ENCODE data around the gene VCL.

DNA sequence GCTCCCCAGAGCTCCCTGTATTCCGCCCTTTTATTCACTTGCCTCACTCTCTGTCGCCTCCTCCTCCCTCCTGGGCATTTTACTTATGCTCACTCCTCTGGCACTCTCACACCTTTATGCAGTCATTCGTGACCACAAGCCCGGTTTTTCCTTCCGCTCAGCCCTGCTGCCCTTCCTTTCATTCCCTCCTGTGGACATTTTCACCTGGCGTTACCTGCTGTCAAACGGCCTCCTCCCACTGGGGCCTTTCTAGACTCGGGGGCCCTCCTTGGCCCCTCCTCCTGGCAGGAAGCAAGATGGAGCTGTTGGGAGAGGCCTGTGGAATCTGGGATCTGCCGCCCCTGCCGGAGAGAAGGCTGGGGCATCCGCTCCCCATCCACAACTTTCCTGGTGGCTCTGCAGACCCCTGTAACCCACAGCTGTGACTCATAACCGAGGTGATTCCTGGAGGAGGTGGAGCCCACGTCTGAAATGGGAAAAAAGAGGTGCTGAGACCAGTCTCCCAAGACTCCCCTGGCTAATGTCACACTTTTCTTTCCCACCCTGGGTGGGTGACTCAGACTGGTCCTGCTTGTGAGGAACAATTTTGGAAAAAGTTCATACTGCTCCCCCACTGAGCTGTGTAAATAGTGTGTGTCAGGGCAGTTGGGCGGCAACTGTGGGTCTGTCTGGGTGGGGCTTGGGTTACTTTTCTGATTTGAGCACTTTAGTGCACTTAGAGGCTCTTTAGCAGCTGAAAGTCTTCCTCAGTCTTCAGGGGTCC lies 1.2 kb downstream of the VCL start:
- TF ChIP-seq SP1 (IDR thresholded peaks at IDR 0.05) (no peak), FOXM1 (IDR thresholded peaks at IDR 0.05; ENCODE audit: borderline replicate concordance) (no peak), BHLHE40 (IDR thresholded peaks at IDR 0.05; ENCODE audit: borderline replicate concordance) (no peak), L3MBTL2 (conservative IDR thresholded peaks at IDR 0.05) (no peak), LEF1 (IDR thresholded peaks at IDR 0.05; ENCODE audit: borderline replicate concordance) (no peak), ARNT (IDR thresholded peaks at IDR 0.05) (no peak), CTBP1 (IDR thresholded peaks at IDR 0.05; ENCODE audit: borderline replicate concordance) (no peak), ELF4 (IDR thresholded peaks at IDR 0.05) (no peak), HDGF (IDR thresholded peaks at IDR 0.05; ENCODE audit: borderline replicate concordance) (no peak), SUZ12 (IDR thresholded peaks at IDR 0.05) (no peak), NFRKB (IDR thresholded peaks at IDR 0.05) (no peak), FOXA1 (IDR thresholded peaks at IDR 0.05) (no peak)

Data from HEK293T (cell line).